GM21526 (cell line): ENCODE data around the gene PDCD2L.
A peak's percentile ranks its signal among the peaks of the same experiment; 100 is the strongest.
"Not testable (repeated sequence)": the region's sequence is repeated elsewhere in the genome, so short reads cannot be mapped to it uniquely, and the experiment has no call there.

ENCODE experiments used
- ATAC-seq: cut with Tn5 transposase; IDR thresholded peaks from one replicate; pipeline ENCODE4 v1.9.1; 2021; ENCODE audit warnings: moderate library complexity; ENCODE audit not compliant: unreplicated experiment, low FRiP score

Gene PDCD2L

GRCh38 chr19:34373601-34374288 is 30.5 kb upstream of the PDCD2L start:
- ATAC-seq = no peak

GRCh38 chr19:34375598-34375997 is 28.6 kb upstream of the PDCD2L start:
- no peak for ATAC-seq

- no peak for ATAC-seq
Measured at GRCh38 chr19:34380639-34381241, 23.5 kb upstream of the PDCD2L start.

- no peak for ATAC-seq
Measured at GRCh38 chr19:34381399-34382251, 22.6 kb upstream of the PDCD2L start.

GRCh38 chr19:34382471-34382870 is 21.7 kb upstream of the PDCD2L start:
- no peak for ATAC-seq

GRCh38 chr19:34383599-34383998 is 20.6 kb upstream of the PDCD2L start:
- ATAC-seq = no peak

- no peak for ATAC-seq
Measured at GRCh38 chr19:34386645-34387445, 17.4 kb upstream of the PDCD2L start.

GRCh38 chr19:34387446-34387810 is 16.8 kb upstream of the PDCD2L start:
- ATAC-seq = no peak

- ATAC-seq = not testable (repeated sequence)
Measured at GRCh38 chr19:34388745-34389144, 15.5 kb upstream of the PDCD2L start.

GRCh38 chr19:34391813-34392212 is 12.4 kb upstream of the PDCD2L start:
- ATAC-seq = no peak

GRCh38 chr19:34393031-34393430 is 11.2 kb upstream of the PDCD2L start:
- ATAC-seq = no peak

- ATAC-seq = no peak
Measured at GRCh38 chr19:34393629-34394028, 10.6 kb upstream of the PDCD2L start.

- ATAC-seq = no peak
Measured at GRCh38 chr19:34397853-34398252, 6.3 kb upstream of the PDCD2L start.

GRCh38 chr19:34399886-34400285 is 4.3 kb upstream of the PDCD2L start:
- no peak for ATAC-seq

- ATAC-seq = not testable (repeated sequence)
Measured at GRCh38 chr19:34400844-34401243, 3.4 kb upstream of the PDCD2L start.

- no peak for ATAC-seq
Measured at GRCh38 chr19:34402074-34402600, 2.1 kb upstream of the PDCD2L start.

- peak; percentile 12 for ATAC-seq
Measured at GRCh38 chr19:34403784-34404108, 453 bp upstream of the PDCD2L start.

GRCh38 chr19:34405892-34406660 is 1.9 kb downstream of the PDCD2L start:
- ATAC-seq = no peak

GRCh38 chr19:34408411-34408810 is 4.2 kb downstream of the PDCD2L start:
- ATAC-seq = no peak
